OCI-M1 (cell line): ENCODE measurements around the gene ADGRB3.
A peak's percentile ranks its signal among the peaks of the same experiment; 100 is the strongest.
"Not testable (repeated sequence)": the region's sequence is repeated elsewhere in the genome, so short reads cannot be mapped to it uniquely, and the experiment has no call there.

ENCODE experiments used
- DNase-seq: peaks from one replicate; lab custom pipeline; 2025; lab: John Stamatoyannopoulos, UW

The ADGRB3 gene

DNA sequence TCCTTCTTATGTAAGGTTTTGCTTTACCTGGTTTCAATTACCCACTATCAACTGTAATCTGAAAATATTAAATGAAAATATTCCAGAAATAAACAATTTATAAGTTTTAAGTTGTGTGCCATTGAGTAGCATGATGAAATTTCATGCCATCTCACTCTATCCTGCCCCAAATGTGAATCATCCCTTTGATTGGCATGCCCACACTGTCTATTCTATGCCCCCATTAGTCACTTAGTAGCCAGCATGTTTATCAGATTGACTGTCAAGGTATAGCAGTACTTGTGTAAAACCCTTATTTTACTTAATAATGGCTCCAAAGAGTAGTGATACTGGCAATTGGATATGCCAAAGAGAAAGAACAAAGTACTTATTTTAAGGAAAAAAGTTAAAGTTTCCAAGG, 403.8 kb downstream of the ADGRB3 start:
- no peak for DNase-seq

DNA sequence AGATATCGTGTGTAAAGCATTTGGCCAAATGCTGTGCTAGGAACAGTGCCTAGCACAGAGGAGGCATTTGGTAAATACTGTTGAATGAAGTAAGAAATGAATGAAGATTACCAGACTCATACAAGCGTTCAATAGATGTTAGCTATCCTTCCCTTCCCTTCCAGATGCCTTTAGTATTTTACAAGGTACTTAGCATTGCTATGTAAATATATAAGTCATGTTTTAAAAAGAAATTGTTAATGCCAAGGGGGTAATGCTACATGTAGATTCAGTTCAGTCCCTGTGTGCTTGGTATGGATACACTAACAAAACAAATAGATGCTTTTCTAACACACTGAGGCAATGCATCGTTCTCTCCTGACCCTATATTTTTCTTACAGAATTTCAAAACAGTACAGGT, 407.2 kb downstream of the ADGRB3 start:
- DNase-seq, result no peak

DNA sequence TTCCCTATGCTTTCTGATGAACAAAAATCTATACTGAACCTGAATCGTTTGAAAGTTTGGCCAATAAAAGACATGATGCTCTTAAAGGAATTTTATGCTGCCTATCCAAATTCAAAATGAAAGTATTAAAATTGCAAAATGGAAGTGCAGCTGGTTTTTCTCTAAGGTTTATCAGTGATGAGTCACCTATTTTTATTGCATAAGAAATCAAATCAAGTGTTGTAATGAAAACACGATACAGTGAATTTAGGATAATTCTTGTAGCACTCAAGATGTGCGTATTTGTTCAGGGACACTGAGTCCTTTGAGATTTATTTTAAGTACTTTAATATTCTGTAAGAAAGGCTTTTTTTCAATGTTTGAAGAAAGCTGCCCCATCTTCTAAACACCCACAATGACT, 409.5 kb downstream of the ADGRB3 start:
- peak; percentile 30 for DNase-seq

DNA sequence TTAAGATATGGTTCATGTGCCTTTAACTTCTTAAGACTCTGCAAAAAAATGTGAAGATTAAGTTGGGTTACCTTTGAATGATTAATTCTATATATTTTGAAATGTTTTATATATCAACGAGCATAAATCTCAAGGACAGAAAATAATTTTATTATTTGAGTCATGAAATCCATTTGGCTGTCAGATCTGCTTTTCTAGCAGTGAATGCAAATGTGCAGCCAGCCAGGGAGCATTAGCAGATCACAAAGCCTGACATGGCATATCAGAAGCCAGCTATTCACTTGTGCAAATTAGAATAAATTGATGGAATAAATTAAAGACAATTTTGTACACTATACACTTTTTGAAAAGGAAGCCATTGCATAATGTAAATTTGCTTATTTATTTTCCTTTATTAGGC, 424.3 kb downstream of the ADGRB3 start:
- no peak for DNase-seq

DNA sequence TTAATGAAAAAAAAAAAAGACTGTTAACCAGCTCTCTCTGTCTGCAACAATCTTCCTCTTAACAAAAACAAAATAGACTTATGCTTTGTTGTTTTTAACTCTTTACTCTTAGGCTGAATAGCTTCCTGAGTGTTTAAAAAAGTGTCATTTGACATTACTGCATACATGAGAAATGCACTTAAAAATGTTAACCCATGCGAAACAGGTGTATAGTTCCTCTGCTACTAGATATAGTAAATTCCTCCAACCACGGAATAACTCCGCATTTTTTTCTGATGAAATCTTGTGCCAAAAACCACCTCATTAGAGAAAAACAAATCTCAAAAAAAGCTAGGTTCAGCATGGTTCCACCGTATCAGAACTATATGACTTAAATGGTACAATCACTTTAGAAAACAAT, 426.0 kb downstream of the ADGRB3 start:
- no peak for DNase-seq

DNA sequence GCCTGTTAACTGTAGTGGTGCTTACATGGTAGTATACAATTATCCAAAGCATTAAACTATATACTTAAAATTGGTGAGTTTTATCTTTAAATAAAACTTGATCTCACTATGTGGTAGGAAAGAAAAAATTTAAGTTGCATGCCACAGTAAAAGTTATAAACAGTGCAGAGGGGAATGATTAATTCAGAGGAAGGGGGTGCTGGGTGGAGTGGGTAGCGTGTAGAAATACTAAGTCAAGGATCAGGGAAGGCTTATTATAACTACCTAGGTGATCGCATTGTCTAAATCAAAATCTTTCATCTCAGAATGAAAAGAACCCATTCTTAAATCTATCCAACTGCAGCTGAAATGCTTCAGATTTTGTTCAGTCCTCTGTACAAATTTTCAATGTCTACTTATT, 428.3 kb downstream of the ADGRB3 start:
- no peak for DNase-seq

DNA sequence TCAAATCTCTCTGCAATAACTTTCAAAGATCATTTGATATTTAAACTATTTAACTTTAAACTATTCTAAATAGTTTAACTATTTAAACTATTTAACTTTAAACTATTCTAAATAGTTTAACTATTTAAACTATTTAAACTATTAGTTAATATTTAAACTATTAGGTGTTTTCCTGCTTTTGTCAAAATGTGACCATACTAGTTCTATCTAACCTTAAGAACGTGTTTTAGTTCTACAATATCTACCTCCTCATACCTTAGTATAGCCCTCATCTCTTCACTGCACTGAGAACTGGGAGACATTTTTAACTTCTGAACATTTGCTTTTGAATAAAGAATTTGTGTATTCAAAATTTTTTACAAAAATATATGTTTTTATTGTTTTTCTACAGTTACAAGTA, 429.1 kb downstream of the ADGRB3 start:
- no peak for DNase-seq

DNA sequence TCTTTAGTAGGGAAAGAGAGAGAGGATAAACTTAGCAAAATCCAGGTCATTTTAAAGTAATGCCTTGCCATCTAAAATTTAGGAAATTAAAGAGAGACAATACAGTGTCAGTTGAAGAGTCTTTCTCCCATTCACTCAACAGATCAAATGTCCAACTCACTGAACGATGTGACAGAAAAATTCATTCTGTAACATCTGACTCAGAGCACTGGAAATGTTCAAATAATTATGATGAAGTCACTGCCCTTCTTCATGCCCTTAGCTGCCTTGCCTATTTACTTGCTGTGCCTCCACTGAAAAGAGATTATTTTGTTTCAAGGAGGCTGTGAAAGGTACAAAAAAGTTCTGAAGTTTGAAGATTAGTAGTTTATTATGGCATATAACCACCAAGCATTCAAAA, 434.8 kb downstream of the ADGRB3 start:
- no peak for DNase-seq

DNA sequence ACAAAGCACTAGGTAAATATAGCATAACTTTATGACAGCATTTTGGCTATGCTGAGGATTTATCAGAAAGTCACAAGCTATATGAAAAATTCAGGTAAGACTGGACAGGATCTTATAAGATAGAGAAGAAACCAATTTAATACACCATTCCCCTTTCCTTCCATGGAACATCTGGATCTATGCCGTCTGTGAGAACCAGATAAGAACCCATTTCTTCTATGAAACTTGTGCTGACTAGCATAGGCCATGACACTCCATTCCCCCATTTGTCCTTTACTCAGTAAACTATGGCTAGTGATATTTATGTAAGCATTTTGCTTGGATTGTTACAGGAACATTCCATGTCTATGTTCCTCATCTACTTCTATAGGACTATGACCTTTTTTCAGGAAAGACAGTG, 437.7 kb downstream of the ADGRB3 start:
- peak; percentile 45 for DNase-seq

DNA sequence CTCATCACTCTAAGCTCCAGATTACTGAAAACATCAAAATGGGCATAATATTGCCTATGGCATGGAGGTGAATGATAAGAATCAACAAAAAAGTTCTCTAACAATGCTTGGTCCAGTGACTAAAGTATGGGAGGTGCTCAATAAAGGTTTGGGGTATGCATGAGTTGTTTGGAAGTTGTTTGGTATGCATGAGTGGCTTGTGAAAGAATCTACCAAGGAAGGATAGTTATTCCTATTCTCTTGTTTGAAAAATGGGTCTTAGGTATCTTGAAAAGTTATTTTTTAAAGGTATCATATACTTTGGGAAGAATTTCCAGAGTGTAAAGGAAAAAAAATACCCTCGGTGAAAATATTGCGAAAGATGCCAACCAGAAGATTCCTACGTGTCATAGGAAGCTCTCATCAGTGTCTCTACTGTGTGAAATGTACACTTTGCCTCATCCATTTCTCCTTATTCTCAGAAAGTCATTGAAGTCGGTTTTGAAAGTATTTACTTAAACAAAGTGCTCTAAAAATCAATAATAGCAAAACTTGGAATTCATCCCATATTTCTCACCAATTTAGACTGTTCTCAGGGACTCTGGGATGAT, 449.8 kb downstream of the ADGRB3 start:
- no peak for DNase-seq

DNA sequence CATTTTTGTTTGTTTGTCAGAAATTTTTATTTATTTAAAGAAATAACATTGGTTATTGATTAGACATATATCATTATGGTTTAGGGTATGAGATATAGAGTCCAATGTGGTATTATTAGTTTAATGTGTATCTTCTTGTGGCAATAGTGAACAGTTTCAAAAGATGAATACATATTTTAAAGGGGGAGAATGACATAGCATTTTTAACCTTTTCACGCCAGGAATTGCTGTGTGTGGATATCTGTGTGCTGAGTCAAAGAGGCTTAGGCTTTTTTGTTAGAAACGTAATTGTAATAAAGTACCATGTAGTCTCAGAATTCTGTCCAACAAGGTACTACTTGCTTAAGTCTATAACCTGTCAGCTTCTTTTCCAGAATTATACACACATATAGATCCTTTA, 451.6 kb downstream of the ADGRB3 start:
- no peak for DNase-seq

DNA sequence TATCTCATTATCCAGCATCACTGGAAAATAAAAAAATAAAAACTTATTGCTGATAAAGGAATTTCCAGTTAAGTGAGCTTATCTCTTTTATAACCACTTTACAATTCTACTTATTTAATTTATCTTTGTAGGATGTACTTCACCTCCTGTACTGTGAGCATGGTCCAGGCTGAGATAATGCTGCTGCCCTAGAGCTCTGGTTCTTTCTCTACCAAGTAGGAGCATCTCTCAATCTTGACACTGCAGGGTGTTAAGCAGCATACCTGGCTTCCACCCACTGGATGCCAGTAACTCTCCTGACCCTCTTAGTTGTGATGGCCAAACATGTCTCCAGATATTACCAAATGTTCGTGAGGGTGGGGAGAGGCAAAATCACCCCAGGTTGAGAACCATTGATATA, 454.5 kb downstream of the ADGRB3 start:
- DNase-seq, result no peak

DNA sequence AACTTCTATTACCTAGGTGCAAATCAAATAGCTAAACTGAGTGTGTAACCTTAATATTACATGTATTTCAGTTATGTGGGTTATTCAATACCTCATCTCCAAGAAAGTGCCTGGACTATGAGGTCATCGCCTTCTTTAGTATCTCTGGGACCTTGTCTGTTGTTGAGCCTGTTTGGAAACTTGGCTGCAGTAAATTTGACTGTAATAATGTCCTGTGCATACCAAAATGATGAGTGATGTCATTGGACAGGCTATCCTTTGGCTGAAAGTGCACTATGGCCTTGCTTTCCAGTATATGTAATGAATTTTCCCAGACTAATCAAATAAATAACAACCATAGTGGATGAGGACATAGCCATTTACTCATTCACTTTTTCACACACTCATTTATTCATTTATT, 455.1 kb downstream of the ADGRB3 start:
- DNase-seq, result no peak

DNA sequence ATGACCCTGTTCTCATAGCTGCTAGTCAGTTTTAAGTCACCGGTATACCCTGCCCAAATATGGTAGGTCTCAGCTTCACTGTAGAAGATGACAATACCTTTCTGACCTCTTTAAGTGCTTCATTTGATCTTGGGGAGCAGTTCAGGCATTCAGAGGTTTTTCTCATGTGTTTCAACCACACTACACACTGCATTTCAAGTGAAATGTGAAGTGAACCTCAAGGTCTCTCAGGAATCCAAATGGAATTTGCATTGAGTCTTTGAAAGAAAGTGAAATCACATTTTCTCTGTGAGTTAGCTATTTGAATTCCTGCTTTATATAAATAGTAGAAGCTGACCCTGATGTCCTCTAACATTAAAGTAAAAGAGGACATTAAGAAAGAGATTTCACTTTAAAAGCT, 461.6 kb downstream of the ADGRB3 start:
- DNase-seq, result no peak

DNA sequence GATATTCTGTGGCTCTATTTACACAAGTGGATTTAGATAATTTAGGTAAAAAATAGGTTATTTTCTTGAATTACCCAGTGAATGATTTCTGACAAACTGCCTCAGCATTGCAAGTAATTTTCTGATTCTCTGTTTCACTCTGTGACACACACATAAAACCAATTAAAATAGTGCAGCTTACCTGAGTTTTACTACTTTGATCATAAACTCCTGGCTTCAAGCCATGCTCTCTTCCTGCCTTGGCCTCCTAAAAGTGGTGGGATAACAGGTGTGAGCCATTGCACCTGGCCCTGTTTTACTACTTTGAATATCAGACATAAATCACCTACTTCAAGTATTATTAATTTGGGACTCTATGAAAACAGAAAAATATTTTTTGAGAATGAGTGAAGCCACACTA, 462.9 kb downstream of the ADGRB3 start:
- DNase-seq, result no peak

DNA sequence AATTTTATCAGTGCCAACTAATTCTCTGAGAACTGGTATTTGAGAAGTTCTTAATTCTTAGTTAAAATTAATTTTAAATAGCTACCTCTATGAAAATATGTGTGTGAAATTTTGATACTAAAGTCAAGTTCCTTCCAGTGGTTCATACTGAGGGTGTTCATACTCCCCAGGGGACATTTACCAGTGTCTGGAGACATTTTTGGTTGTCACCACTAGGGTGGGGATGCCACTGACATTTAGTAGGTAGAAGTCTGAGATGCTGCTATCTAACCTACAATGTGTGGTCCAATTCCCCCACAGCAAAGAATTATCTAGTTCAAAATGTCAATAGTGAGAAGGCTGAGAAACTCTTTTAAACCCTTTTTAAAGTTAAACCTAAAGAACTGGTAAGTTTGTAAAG, 463.8 kb downstream of the ADGRB3 start:
- no peak for DNase-seq

DNA sequence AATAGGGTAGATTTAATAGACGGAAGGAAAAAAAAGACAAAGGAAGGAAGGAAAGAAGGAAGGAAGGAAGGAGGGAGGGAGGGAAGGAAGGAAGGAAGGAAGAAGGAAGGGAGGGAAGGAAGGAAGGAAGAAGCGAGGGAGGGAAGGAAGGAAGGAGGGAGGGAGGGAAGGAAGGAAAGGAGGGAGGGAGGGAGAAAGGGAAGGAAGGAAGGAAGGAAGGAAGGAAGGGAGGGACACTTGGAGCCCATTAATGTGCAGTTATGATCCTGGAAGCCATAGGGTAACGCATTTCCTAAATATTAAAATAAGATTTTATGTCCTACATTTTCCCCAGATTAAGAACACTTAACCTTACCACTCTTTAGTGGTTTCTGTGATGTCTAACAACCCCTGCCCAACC, 465.7 kb downstream of the ADGRB3 start:
- DNase-seq, result no peak

DNA sequence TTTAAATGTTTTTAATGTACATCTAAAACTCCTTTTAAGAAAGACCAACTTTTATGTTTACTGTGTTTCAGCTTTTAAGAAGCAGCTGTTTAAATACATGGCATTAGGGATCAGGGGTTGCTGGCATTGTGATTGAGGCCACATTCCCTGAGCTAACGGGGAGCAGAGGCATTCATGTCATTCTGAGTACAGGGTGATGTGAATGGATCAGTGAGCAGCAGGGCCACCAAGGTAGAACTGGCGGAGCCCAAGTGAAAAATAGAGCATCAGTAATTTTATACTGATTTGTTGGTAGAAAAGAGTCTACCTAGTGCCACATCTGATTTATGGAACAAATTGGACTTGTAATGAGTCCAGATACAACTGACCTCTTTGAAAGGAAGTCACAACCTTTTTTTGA, 467.3 kb downstream of the ADGRB3 start:
- no peak for DNase-seq

DNA sequence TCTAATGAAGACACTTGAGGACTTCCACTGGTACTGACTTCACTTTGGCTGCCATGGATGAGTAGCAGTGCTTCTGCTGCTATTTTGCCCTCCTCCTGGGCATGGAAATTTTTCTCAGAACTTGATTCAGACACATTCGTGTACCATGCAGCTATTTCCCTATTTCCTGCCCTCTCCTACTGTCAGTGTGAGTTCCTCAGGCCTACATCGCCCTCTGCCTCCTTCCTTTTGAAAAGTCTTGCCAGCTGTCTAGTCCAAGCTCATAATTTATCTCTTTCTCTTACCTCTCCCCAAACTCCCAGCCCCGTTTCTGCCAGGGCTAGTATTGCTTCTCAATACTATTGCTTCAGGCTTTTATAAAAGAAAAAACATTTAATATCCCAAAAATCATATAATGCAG, 470.2 kb downstream of the ADGRB3 start:
- peak; percentile 45 for DNase-seq

DNA sequence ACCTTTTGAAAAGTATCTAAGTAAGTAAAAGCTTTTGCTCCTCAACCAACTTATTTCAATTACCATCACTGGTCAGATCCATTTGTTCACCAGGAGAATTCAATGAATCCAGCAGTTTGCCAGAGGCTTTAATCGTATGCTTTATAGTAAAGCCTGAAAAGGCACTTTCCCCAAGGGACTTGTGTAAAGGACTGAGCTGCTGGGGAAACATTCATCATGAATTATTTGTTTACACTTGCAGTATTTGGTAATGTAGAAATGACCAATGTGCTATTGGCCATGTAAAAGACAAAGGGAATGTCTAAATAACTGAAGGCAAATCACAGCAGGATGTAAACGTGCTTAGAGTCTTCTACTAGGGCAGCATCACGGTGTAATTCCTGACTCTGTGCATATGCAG, 471.4 kb downstream of the ADGRB3 start:
- no peak for DNase-seq

DNA sequence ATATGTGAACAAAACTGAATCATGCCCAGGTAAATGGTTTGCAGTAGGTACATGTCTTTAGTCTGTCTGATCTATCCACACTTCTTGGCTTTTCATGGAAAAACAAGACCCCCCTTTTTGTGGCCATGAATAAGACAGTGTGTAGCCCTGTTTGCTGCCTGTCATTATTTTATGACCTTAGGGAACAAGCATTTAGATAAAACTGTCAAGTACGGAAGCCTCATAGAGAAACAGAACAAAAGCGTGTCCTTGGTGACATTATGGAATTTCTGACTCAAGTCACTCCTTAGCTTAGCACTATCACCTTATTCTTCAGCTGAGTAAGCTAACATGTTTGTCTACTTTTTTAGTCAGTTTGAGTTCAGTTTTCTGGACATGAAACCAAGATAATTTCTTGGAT, 476.2 kb downstream of the ADGRB3 start:
- DNase-seq, result peak; percentile 17

DNA sequence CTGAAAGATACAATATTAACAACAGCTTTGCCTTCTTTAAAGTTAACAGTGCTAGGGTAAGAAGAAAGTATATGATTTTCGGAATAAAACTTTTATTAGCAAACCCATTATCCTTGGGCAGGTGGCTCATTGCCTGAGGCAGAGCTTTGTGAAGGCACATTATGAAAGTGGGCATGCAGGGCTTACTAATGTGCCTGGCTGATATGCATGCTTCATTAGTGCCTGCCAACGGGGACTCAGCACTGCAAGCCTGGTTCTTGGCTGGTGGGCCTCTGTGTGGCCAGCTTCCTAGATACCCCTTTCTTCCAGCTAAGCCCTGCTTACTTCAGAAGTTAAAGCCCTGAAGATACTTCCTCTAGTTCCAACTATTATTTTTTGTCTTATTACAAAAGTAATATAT, 481.6 kb downstream of the ADGRB3 start:
- DNase-seq, result no peak

DNA sequence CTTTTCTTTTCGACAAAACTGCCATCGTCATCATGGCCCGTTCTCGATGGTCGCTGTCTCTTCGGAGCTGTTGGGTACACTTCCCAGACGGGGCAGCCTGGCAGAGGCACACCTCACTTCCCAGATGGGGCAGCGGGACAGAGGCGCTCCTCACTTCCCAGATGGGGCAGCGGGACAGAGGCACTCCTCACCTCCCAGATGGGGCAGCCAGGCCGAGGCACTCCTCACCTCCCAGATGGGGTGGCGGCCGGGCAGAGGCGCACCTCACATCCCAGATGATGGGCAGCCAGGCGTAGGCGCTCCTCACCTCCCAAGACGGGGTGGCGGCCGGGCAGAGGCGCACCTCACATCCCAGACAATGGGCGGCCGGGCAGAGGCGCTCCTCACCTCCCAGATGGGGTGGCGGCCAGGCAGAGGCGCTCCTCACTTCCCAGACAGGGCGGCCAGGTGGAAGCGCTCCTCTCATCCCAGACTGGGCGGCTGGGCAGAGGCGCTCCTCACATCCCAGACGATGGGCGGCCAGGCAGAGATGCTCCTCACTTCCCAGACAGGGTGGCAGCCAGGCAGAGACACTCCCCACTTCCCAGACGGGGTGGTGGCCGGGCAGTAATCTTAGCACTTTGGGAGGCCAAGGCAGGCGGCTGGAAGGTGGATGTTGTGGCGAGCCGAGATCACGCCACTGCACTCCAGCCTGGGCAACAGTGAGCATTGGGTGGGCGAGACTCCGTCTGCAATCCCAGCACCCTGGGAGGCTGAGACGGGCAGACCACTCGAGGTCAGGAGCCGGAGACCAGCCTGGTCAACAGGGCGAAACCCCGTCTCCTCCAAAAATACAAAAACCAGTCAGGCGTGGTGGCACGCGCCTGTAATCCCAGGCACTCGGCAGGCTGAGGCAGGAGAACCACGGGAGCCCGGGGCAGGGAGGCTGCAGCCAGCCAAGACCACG, 486.7 kb downstream of the ADGRB3 start:
- DNase-seq, result not testable (repeated sequence)

DNA sequence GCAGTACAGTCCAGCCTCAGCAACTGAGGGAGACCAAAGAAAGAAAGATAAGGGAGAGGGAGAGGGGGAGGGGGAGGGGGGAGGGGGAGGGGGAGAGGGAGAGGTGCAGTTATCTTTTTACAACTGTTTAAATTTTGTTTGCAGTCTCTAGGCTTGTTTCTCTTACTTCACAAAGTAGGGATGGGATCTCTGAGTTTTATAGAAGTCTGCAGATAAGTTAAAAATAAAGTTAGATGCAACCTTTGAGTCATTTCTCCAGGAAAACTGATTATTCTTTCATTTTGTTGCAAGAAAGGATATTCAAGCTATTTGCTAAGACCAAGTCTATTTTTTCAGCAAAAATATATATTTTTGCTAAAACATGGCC, 487.3 kb downstream of the ADGRB3 start:
- DNase-seq, result no peak
